Motor neuron (in vitro differentiated cells): Measurements from ENCODE around the gene GPR22. TPM values are rescaled to one million over a fixed set of nuclear protein-coding genes. Genes with fewer than 3 reads are reported as not detected.

Experiments
- total RNA-seq, 8 experiments: library from RNA; unstranded; fragments of 300-600 nt; gene quantifications; 2 replicates each; pipeline versions ENCODE4 v1.2.3 to v1.2.4, GENCODE V29; 2022

Gene GPR22
- total RNA-seq, 8 experiments from 2014 or later, result 1.2 to 5.5 (median 4.0) TPM

Other genes starting within 250 kb of the GPR22 start
- 10 to 100 TPM; 21.6 to 53.2 (median 35.0) TPM for gene COG5, start 93.9 kb downstream of the GPR22 start, total RNA-seq
- gene DUS4L, start 93.9 kb downstream of the GPR22 start, total RNA-seq, result 10 to 100 TPM in 6 of 8 experiments, 1 to 10 TPM in 2; 5.9 to 14.2 (median 10.7) TPM
- 10 to 100 TPM; 16.5 to 54.0 (median 28.9) TPM for gene BCAP29, start 110.2 kb downstream of the GPR22 start, total RNA-seq
- under 1 TPM in 5 of 8 experiments, not detected in 3; 0.05 to 0.63 (median 0.47) TPM for gene SLC26A4, start 190.8 kb downstream of the GPR22 start, total RNA-seq